PC-3 (cell line): ENCODE results near the gene P3H2.

Source experiments
- EZH2 ChIP-seq: fragments of 300-600 bp; sonication (generic); IDR thresholded peaks from one replicate; pipeline ENCODE4 v1.6.1; 2017; ENCODE audit warnings: antibody characterized with exemption, mild to moderate bottlenecking, low read length; ENCODE audit not compliant: unreplicated experiment
- EZH2phosphoT487 ChIP-seq: fragments of 300-600 bp; sonication (generic); IDR thresholded peaks from 2 replicates; pipeline ENCODE4 v1.6.1; 2018; ENCODE audit warnings: mild to moderate bottlenecking, antibody characterized with exemption, low read length, borderline replicate concordance
- TF ChIP-seq, protein P1 (sequence below): fragments of 300-600 bp; sonication (generic); conservative IDR thresholded peaks from 2 replicates; pipeline ENCODE4 v1.5.1; 2017; ENCODE audit warnings: antibody characterized with exemption, low read depth, mild to moderate bottlenecking, low read length

DNA sequence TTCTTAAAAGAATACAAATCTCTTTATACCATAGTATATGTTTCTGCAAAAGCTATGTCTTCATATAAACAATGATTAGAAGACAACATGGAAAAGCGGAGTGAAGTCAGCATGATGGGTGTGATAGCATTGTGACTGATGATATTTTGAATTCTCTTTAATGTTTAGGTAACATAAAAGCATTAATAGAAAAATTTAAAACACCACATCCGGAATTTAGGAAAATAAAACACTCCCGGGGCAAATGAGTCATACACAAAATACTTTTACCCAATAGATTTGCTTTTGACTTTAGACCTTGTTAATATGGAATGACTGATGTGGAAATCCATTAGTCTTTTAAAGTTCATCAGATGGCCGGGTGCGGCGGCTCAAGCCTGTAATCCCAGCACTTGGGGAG, 134.7 kb downstream of the P3H2 start:
- TF ChIP-seq, protein P1, sequence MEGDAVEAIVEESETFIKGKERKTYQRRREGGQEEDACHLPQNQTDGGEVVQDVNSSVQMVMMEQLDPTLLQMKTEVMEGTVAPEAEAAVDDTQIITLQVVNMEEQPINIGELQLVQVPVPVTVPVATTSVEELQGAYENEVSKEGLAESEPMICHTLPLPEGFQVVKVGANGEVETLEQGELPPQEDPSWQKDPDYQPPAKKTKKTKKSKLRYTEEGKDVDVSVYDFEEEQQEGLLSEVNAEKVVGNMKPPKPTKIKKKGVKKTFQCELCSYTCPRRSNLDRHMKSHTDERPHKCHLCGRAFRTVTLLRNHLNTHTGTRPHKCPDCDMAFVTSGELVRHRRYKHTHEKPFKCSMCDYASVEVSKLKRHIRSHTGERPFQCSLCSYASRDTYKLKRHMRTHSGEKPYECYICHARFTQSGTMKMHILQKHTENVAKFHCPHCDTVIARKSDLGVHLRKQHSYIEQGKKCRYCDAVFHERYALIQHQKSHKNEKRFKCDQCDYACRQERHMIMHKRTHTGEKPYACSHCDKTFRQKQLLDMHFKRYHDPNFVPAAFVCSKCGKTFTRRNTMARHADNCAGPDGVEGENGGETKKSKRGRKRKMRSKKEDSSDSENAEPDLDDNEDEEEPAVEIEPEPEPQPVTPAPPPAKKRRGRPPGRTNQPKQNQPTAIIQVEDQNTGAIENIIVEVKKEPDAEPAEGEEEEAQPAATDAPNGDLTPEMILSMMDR = no peak
- TF ChIP-seq EZH2 (no peak), EZH2phosphoT487 (no peak)
